HEK293 (cell line): Measurements from ENCODE around the gene UAP1.

Source experiments
- CTCF ChIA-PET: fragments of 350-600 bp; formaldehyde crosslinking; extraction: SDS; loops from one replicate; lab custom pipeline; 2021; ENCODE audit warnings: antibody characterized with exemption; lab: Yijun Ruan, JAX
- POLR2A ChIA-PET: fragments of 300-600 bp; formaldehyde crosslinking; extraction: SDS; loops from one replicate; lab custom pipeline; 2020; ENCODE audit warnings: antibody characterized with exemption, inconsistent platforms; lab: Yijun Ruan, JAX
- H3K27ac ChIP-seq: fragments of 200-500 bp; sonication (Bioruptor generic); 2 replicates; pipeline ENCODE4 v1.5.1; 2014; ENCODE audit warnings: low read depth, low read length, control low read depth, inconsistent platforms; ENCODE audit errors: extremely low read depth
- H3K36me3 ChIP-seq, 2 experiments: fragments of 200-500 bp in 1 of 2; sonication (Bioruptor generic) in 1 of 2; 1 replicate in 1 of 2; 2 replicates in 1 of 2; pipeline ENCODE4 v1.5.1; 2014 to 2017; ENCODE audit warnings: inconsistent platforms in 2 of 2, low read length in 2 of 2; ENCODE audit not compliant: control insufficient read depth in 2 of 2, insufficient read depth in 1 of 2
- H3K4me1 ChIP-seq: fragments of 200-500 bp; sonication (Bioruptor generic); 2 replicates; pipeline ENCODE4 v1.5.1; 2014; ENCODE audit warnings: mild to moderate bottlenecking, low read length, inconsistent platforms; ENCODE audit not compliant: control insufficient read depth, insufficient read depth
- H3K4me3 ChIP-seq: 2 replicates; pipeline ENCODE4 v1.5.1; 2011; ENCODE audit warnings: low read depth, mild to moderate bottlenecking, control low read depth, low read length, moderate library complexity
- H3K9me3 ChIP-seq: fragments of 200-500 bp; sonication (Bioruptor generic); 2 replicates; pipeline ENCODE4 v1.5.1; 2014; ENCODE audit warnings: low read depth, low read length, inconsistent platforms; ENCODE audit not compliant: control insufficient read depth, insufficient read depth
- CTCF ChIP-seq: fragments of 450-650 bp; formaldehyde crosslinking; IDR thresholded peaks from 2 replicates; pipeline ENCODE4 v1.5.1; 2016; ENCODE audit warnings: missing biosample characterization, missing genetic modification characterization
- GFI1B ChIP-seq: fragments of 450-650 bp; formaldehyde crosslinking; IDR thresholded peaks from 2 replicates; pipeline ENCODE4 v1.5.1; 2016; ENCODE audit warnings: missing biosample characterization, missing genetic modification characterization
- INSM2 ChIP-seq: fragments of 450-650 bp; formaldehyde crosslinking; IDR thresholded peaks from 2 replicates; pipeline ENCODE4 v1.5.1; 2016; ENCODE audit warnings: missing biosample characterization, missing genetic modification characterization
- KLF10 ChIP-seq: fragments of 450-650 bp; IDR thresholded peaks from 2 replicates; pipeline ENCODE4 v1.5.1; 2018; ENCODE audit warnings: missing biosample characterization, mild to moderate bottlenecking, missing genetic modification characterization
- PRDM10 ChIP-seq: fragments of 450-650 bp; formaldehyde crosslinking; IDR thresholded peaks from 2 replicates; pipeline ENCODE4 v1.5.1; 2016; ENCODE audit warnings: missing biosample characterization, missing genetic modification characterization
- PRDM4 ChIP-seq: fragments of 450-650 bp; formaldehyde crosslinking; IDR thresholded peaks from 2 replicates; pipeline ENCODE4 v1.5.1; 2017; ENCODE audit warnings: missing biosample characterization, missing genetic modification characterization
- SP2 ChIP-seq: fragments of 450-650 bp; formaldehyde crosslinking; IDR thresholded peaks from 2 replicates; pipeline ENCODE4 v1.5.1; 2016; ENCODE audit warnings: missing biosample characterization, missing genetic modification characterization
- SP3 ChIP-seq: fragments of 450-650 bp; formaldehyde crosslinking; IDR thresholded peaks from 2 replicates; pipeline ENCODE4 v1.5.1; 2016; ENCODE audit warnings: missing biosample characterization, missing genetic modification characterization
- YY1 ChIP-seq: fragments of 450-650 bp; formaldehyde crosslinking; IDR thresholded peaks from 2 replicates; pipeline ENCODE4 v1.5.1; 2018; ENCODE audit warnings: missing biosample characterization, missing genetic modification characterization
- ZBTB17 ChIP-seq: fragments of 450-650 bp; formaldehyde crosslinking; IDR thresholded peaks from 2 replicates; pipeline ENCODE4 v1.5.1; 2016; ENCODE audit warnings: missing biosample characterization, missing genetic modification characterization
- ZBTB6 ChIP-seq: fragments of 450-650 bp; formaldehyde crosslinking; IDR thresholded peaks from 2 replicates; pipeline ENCODE4 v1.5.1; 2017; ENCODE audit warnings: missing biosample characterization, missing genetic modification characterization
- ZBTB7A ChIP-seq: fragments of 450-650 bp; formaldehyde crosslinking; IDR thresholded peaks from 2 replicates; pipeline ENCODE4 v1.5.1; 2016; ENCODE audit warnings: low read depth, missing biosample characterization, missing genetic modification characterization
- ZNF133 ChIP-seq: fragments of 450-650 bp; formaldehyde crosslinking; IDR thresholded peaks from 2 replicates; pipeline ENCODE4 v1.5.1; 2016; ENCODE audit warnings: missing biosample characterization, missing genetic modification characterization
- ZNF157 ChIP-seq: fragments of 450-650 bp; formaldehyde crosslinking; IDR thresholded peaks from 2 replicates; pipeline ENCODE4 v1.5.1; 2016; ENCODE audit warnings: missing biosample characterization, missing genetic modification characterization
- ZNF184 ChIP-seq: fragments of 450-650 bp; IDR thresholded peaks from 2 replicates; pipeline ENCODE4 v1.5.1; 2018; ENCODE audit warnings: missing biosample characterization, mild to moderate bottlenecking, missing genetic modification characterization
- ZNF214 ChIP-seq: fragments of 450-650 bp; formaldehyde crosslinking; IDR thresholded peaks from 2 replicates; pipeline ENCODE4 v1.5.1; 2017; ENCODE audit warnings: missing biosample characterization, mild to moderate bottlenecking, missing genetic modification characterization, borderline replicate concordance
- ZNF239 ChIP-seq: fragments of 450-650 bp; formaldehyde crosslinking; IDR thresholded peaks from 2 replicates; pipeline ENCODE4 v1.5.1; 2016; ENCODE audit warnings: missing biosample characterization, missing genetic modification characterization
- ZNF24 ChIP-seq: fragments of 450-650 bp; formaldehyde crosslinking; IDR thresholded peaks from 2 replicates; pipeline ENCODE4 v1.5.1; 2016; ENCODE audit warnings: missing biosample characterization, missing genetic modification characterization
- ZNF266 ChIP-seq: fragments of 450-650 bp; formaldehyde crosslinking; IDR thresholded peaks from 2 replicates; pipeline ENCODE4 v1.5.1; 2016; ENCODE audit warnings: missing biosample characterization, missing genetic modification characterization, low read depth
- ZNF311 ChIP-seq: fragments of 450-650 bp; formaldehyde crosslinking; IDR thresholded peaks from 2 replicates; pipeline ENCODE4 v1.5.1; 2017; ENCODE audit warnings: missing biosample characterization, missing genetic modification characterization, borderline replicate concordance
- ZNF366 ChIP-seq: fragments of 450-650 bp; formaldehyde crosslinking; conservative IDR thresholded peaks from 2 replicates; pipeline ENCODE4 v1.5.1; 2016; ENCODE audit warnings: missing biosample characterization, missing genetic modification characterization
- ZNF549 ChIP-seq: fragments of 450-650 bp; IDR thresholded peaks from 2 replicates; pipeline ENCODE4 v1.5.1; 2018; ENCODE audit warnings: missing biosample characterization, missing genetic modification characterization, mild to moderate bottlenecking, inconsistent platforms, moderate library complexity
- ZNF677 ChIP-seq: fragments of 450-650 bp; IDR thresholded peaks from 2 replicates; pipeline ENCODE4 v1.5.0; 2018; ENCODE audit warnings: missing biosample characterization, mild to moderate bottlenecking, missing genetic modification characterization, moderate library complexity
- ZNF76 ChIP-seq: fragments of 450-650 bp; formaldehyde crosslinking; IDR thresholded peaks from 2 replicates; pipeline ENCODE4; 2016; ENCODE audit warnings: low read depth, missing biosample characterization, missing genetic modification characterization, borderline replicate concordance
- ZNF776 ChIP-seq: fragments of 450-650 bp; formaldehyde crosslinking; IDR thresholded peaks from 2 replicates; pipeline ENCODE4 v1.5.0; 2017; ENCODE audit warnings: missing biosample characterization, missing genetic modification characterization, borderline replicate concordance
- ZXDB ChIP-seq: fragments of 450-650 bp; formaldehyde crosslinking; IDR thresholded peaks from 2 replicates; pipeline ENCODE4 v1.5.1; 2016; ENCODE audit warnings: missing biosample characterization, missing genetic modification characterization

UAP1 gene

GRCh38 chr1:162554258-162554657, 7.3 kb upstream of the UAP1 start:
- no peaks in the 10 kb centered on the region for H3K4me1 ChIP-seq
- H3K9me3 ChIP-seq = no peaks in the 10 kb centered on the region
- ChIA-PET CTCF (no interaction called here), POLR2A (no interaction called here)
- H3K36me3 ChIP-seq = no peaks in the 10 kb centered on the region
- H3K4me3 ChIP-seq = no peak overlapping the region
- H3K27ac ChIP-seq = no peak overlapping the region
- TF ChIP-seq ZNF311 (tag by site-specific recombination) (no peak), ZNF76 (no peak), ZNF157 (tag by site-specific recombination) (no peak), PRDM4 (no peak), ZNF214 (tag by site-specific recombination) (no peak), PRDM10 (tag by site-specific recombination) (no peak), ZNF549 (tag by site-specific recombination) (no peak), ZNF184 (tag by site-specific recombination) (no peak), ZBTB7A (no peak), KLF10 (tag by site-specific recombination) (no peak), ZBTB17 (no peak), ZNF24 (tag by site-specific recombination) (no peak), ZNF677 (tag by site-specific recombination) (no peak), GFI1B (tag by site-specific recombination) (no peak), ZNF239 (tag by site-specific recombination) (no peak), ZNF133 (tag by site-specific recombination) (no peak), YY1 (no peak)

- POLR2A ChIA-PET = no interaction called here
- no peak overlapping the region for H3K27ac ChIP-seq
- no peaks in the 10 kb centered on the region for H3K4me1 ChIP-seq
- H3K4me3 ChIP-seq = no peak overlapping the region
- H3K36me3 ChIP-seq = no peaks in the 10 kb centered on the region
- CTCF ChIA-PET = interaction anchor here (1.1 kb wide), 1 partner anchor 10 kb away, joined by 3 read pairs; no protein-coding TSS in a partner anchor
- H3K9me3 ChIP-seq = no peaks in the 10 kb centered on the region
- TF ChIP-seq SP3 (tag by site-specific recombination) = no peak
- TF ChIP-seq ZXDB (tag by site-specific recombination) = no peak
- no peak for TF ChIP-seq ZBTB6 (tag by site-specific recombination)
- TF ChIP-seq SP2 (tag by site-specific recombination) = no peak
- TF ChIP-seq ZNF266 (tag by site-specific recombination) = no peak
- TF ChIP-seq CTCF (tag by site-specific recombination) = no peak
- no peak for TF ChIP-seq ZNF776 (tag by site-specific recombination)
- TF ChIP-seq INSM2 (tag by site-specific recombination) = no peak
- TF ChIP-seq ZNF366 (tag by site-specific recombination) = no peak
These were observed 4.0 kb upstream of the UAP1 start for GRCh38 chr1:162557536-162557935.
